AG09309 (cell line): Measurements from ENCODE around the gene MAP3K20.

Experiments used
- DNase-seq: peaks from one replicate; pipeline ENCODE4 v3.0.0-alpha.2; 2010; ENCODE audit warnings: low read depth
- H3K4me3 ChIP-seq: 2 replicates; pipeline ENCODE4 v1.5.1; 2011; ENCODE audit warnings: mild to moderate bottlenecking, low read depth, low read length, moderate library complexity; ENCODE audit not compliant: control insufficient read depth
- CTCF ChIP-seq: IDR thresholded peaks from 2 replicates; pipeline ENCODE4 v1.5.1; 2011; ENCODE audit warnings: mild to moderate bottlenecking, low read depth, low read length, inconsistent platforms; ENCODE audit not compliant: insufficient read depth, control insufficient read depth; ENCODE audit errors: missing control alignments

The MAP3K20 gene

GRCh38 chr2:173184031-173185004 is 108.7 kb downstream of the MAP3K20 start:
- no peak overlapping the region for H3K4me3 ChIP-seq
- no peak for TF ChIP-seq CTCF
- DNase-seq, result peak; percentile 99

- H3K4me3 ChIP-seq, result no peak overlapping the region
- no peak for DNase-seq
- no peak for TF ChIP-seq CTCF
Measured at GRCh38 chr2:173185437-173185836, 109.8 kb downstream of the MAP3K20 start.

- H3K4me3 ChIP-seq, result no peak overlapping the region
- no peak for DNase-seq
- TF ChIP-seq CTCF, result no peak
Measured at GRCh38 chr2:173187941-173188788, 112.5 kb downstream of the MAP3K20 start.

GRCh38 chr2:173191601-173192000 is 116.0 kb downstream of the MAP3K20 start:
- no peak overlapping the region for H3K4me3 ChIP-seq
- DNase-seq, result no peak
- TF ChIP-seq CTCF, result no peak

- no peak for DNase-seq
- TF ChIP-seq CTCF, result no peak
Measured at GRCh38 chr2:173192071-173192470, 116.4 kb downstream of the MAP3K20 start.

GRCh38 chr2:173193925-173194324 is 118.3 kb downstream of the MAP3K20 start:
- no peak for TF ChIP-seq CTCF
- no peak overlapping the region for H3K4me3 ChIP-seq
- no peak for DNase-seq

More at GRCh38 chr2:173192071-173192470, 116.4 kb downstream of the MAP3K20 start:
- H3K4me3 ChIP-seq, result no peak overlapping the region
